ENCODE results near the gene OBI1.

OBI1 gene

GRCh38 chr13:78658630-78659449, at the start of gene OBI1:
TSS of gene OBI1 (minus strand) at chr13:78659155. CDS start at chr13:78659120, 35 bp downstream.
- DNase-seq (ENCODE audit: low spot score), result peak; percentile 92

- DNase-seq (ENCODE audit: low spot score), result no peak
Measured at GRCh38 chr13:78701383-78701782, 42.4 kb upstream of the OBI1 start.

DNA sequence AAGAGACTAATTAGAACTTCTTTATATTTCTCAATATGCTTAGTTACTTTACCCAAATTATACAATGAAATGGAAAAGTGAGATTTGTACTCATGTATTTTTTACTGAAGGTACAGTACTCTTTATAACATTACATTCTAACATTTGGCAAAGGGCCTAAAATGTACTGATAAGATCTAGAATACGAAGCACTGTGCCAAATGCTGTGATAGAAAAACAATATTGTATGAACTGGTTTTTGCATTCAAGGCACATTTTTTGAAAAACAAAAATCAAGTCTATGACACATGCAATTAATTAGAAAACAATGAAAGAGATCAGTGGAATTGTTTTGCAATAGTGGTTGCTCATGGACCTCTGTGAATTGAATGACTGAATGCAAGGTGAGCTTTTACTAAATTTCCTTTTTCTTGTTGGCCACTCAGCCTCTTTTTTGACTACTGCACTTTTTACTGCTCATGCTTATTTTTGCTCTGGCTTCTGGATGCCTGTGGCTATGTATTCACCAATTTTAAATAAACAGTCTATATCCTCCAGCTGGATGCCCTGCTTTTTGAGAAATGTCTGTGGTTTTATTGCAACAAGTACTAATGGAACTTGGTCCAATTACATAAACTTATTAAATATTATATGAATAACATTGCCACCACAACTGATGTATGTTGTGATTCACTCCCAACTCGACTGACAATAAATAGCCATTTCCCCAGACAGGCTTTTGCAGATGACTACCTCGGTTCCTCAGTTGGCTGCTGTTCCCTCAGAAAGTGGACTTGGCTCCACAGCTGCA, 41.4 kb upstream of the OBI1 start:
- no peak for DNase-seq (ENCODE audit: low spot score)

DNA sequence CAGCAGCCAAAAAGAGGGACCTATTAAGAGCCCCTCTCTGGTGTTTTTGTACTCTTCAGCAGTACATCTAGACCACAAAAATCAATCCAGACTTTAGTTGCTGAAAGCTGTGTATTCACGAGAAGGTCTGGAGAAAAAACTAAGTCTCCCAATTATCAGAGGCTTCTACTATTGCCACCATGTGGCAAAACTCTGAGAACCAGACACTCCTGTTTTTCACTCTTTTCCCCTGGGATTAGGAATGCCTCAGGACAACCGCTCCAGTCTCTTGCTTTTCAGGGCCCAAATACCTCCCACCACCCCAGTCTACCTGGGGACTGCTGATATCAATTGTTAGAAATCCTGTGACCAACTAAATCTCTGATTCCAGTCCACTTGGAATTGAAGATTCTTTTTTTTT, 30.1 kb upstream of the OBI1 start:
- DNase-seq (ENCODE audit: low spot score), result no peak

- DNase-seq (ENCODE audit: low spot score), result no peak
Measured at GRCh38 chr13:78686461-78686860, 27.5 kb upstream of the OBI1 start.

GRCh38 chr13:78680576-78681350, 21.8 kb upstream of the OBI1 start:
- peak; percentile 27 for DNase-seq (ENCODE audit: low spot score)

DNA sequence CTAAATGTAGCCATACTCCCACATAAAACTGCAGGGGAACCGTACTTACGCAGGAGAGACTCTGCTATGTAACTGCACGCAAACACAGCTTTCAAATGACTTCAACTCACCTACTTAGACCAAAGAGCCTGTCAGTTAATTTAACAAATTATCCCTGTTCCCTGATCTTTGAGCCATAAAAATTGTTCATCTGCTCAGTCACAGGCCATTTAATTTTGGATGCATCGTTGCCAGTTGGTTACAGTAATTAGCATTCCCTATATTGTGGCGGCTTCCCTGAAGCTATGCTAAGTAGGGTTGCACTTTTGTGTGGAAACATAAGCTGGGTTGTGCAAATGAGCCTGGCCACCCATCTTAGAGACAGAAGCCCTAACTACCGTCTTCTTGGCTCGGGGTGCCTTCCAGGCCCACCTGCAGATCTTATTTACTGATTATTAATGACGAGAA, 21.2 kb upstream of the OBI1 start:
- no peak for DNase-seq (ENCODE audit: low spot score)

GRCh38 chr13:78679329-78679728, 20.4 kb upstream of the OBI1 start:
- no peak for DNase-seq (ENCODE audit: low spot score)

GRCh38 chr13:78675112-78675511, 16.2 kb upstream of the OBI1 start:
- no peak for DNase-seq (ENCODE audit: low spot score)

GRCh38 chr13:78674638-78675037, 15.7 kb upstream of the OBI1 start:
- DNase-seq (ENCODE audit: low spot score), result no peak

- no peak for DNase-seq (ENCODE audit: low spot score)
Measured at GRCh38 chr13:78662467-78662866, 3.5 kb upstream of the OBI1 start.

- DNase-seq (ENCODE audit: low spot score), result peak; percentile 3
Measured at GRCh38 chr13:78660495-78660857, 1.5 kb upstream of the OBI1 start.

- DNase-seq (ENCODE audit: low spot score), result peak; percentile 10
Measured at GRCh38 chr13:78659732-78660494, 958 bp upstream of the OBI1 start.

DNA sequence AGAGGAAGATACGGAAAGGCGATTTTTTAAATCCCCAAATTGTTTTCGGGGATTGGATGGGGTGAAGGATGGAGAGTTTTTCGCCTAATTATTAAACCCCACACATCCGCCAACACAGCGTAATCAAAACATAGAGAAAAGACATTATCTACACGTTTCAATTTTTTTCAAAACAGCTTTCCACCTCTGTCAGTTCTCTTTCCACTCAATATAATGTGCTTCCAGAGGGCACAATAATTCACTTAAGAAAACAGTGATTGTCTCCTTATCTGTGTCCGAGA, 435 bp upstream of the OBI1 start:
- DNase-seq (ENCODE audit: low spot score), result no peak

GRCh38 chr13:78657699-78658629, 991 bp downstream of the OBI1 start:
- no peak for DNase-seq (ENCODE audit: low spot score)

- DNase-seq (ENCODE audit: low spot score), result no peak
Measured at GRCh38 chr13:78655906-78656305, 3.0 kb downstream of the OBI1 start.

- no peak for DNase-seq (ENCODE audit: low spot score)
Measured at GRCh38 chr13:78655007-78655406, 3.9 kb downstream of the OBI1 start.

GRCh38 chr13:78652651-78653050, 6.3 kb downstream of the OBI1 start:
- no peak for DNase-seq (ENCODE audit: low spot score)

DNA sequence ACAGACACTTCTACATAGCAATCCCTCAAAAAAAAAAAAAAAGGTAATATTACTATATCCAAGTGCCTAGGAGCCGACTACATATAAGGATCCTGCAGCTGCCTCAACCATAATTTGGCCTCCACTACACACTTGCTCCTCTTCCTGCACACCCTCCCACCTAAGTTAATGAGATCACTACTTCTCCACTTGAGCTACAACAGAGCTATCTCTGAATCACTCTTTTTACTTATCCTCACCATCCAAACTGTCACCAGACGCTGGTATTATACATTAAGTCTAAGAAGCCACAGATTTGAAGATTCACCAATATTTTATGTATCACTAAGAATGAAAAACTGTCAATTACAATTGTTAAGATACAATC, 8.3 kb downstream of the OBI1 start:
- DNase-seq (ENCODE audit: low spot score), result no peak

GRCh38 chr13:78649997-78650716, 8.8 kb downstream of the OBI1 start:
- DNase-seq (ENCODE audit: low spot score), result no peak

Measured in Ammon's horn (tissue), 1 donor.